Activated naive CD8-positive, alpha-beta T cell treated with anti-CD3 and anti-CD28 coated beads, Interleukin-2, amount 10 ng/mL, durations not matched to agents 7 days and 5 days (primary cell): Measurements from ENCODE around the gene TTC16. TPM values are rescaled to one million over a fixed set of nuclear protein-coding genes. Genes with fewer than 3 reads are reported as not detected.
A peak's percentile ranks its signal among the peaks of the same experiment; 100 is the strongest.

ENCODE experiments used
- ATAC-seq: fragments of 150-1000 bp; cut with Tn5 transposase; one replicate; pipeline ENCODE4 v1.10.0; 2021; ENCODE audit warnings: low read depth, moderate library complexity
- POLR2A ChIA-PET: fragments of 350-600 bp; sonication (Branson Sonifier 250); formaldehyde crosslinking; loops from one replicate; lab custom pipeline; 2021; ENCODE audit warnings: antibody characterized with exemption; lab: Charles Lee
- DNase-seq: peaks from one replicate; pipeline ENCODE4 v3.0.0; 2021
- H3K27ac Mint-ChIP-seq: one replicate; pipeline ENCODE4 v1.8.0; 2022; ENCODE audit warnings: mild to moderate bottlenecking, mixed read lengths
- H3K27me3 Mint-ChIP-seq: one replicate; pipeline ENCODE4 v1.8.0; 2022; ENCODE audit warnings: mild to moderate bottlenecking, moderate library complexity, mixed read lengths
- H3K36me3 Mint-ChIP-seq: one replicate; pipeline ENCODE4 v1.8.0; 2021; ENCODE audit warnings: mild to moderate bottlenecking, mixed read lengths
- H3K4me1 Mint-ChIP-seq: one replicate; pipeline ENCODE4 v1.8.0; 2021; ENCODE audit warnings: mixed read lengths
- H3K4me3 Mint-ChIP-seq: one replicate; pipeline ENCODE4 v1.8.0; 2022; ENCODE audit warnings: mild to moderate bottlenecking, moderate library complexity, mixed read lengths
- H3K9me3 Mint-ChIP-seq: one replicate; pipeline ENCODE4 v1.8.0; 2021; ENCODE audit warnings: mixed read lengths
- total RNA-seq, 2 experiments: library from RNA; stranded (reverse); gene quantifications; one replicate each; pipeline ENCODE4 v1.2.3, GENCODE V29; 2021

The TTC16 gene
- total RNA-seq, 2 experiments from 2014 or later: 4.4 to 5.3 TPM

DNA sequence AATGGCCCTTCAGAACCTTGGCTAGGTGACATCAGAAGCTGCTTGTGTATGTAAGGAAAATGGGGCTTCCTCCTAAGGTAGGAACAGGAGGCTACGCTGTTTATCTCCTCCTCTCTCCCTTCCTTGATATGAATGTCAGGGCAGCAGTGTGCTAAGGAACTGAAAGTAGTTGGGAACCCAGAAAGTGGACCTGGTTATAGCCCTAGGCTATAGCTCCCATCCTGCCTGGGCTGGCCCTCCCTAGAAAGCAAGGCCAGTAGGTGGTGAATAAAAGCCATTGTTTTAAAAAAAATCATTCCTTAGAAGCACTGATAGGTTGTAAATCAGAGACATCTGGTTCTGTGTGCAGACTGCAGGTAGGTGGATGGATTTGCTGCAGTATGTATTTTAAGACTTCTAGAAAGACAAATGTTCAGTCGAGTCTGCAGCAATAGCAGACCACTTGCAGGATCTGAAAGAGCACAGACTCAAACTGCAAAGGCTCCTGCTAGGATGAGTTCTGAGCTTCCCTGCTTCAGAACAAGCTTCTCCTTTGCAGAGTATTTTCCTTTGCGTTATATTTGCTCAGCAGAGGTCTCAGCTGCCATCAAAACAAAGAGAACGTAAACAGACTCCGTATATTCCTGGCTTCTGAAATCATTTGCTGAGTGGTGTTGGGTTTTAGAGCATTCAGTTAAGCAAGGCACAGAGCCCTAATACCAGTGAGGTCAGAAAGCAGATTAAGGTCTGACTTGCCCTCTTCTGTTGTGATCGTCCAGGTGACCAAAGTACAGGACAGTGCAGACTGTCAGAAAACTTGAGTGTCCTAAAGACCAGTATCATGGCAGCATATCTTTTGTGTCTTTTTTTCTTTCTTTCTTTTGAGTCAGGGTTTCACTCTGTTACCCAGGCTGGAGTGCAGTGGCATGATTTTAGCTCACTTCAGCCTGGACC, 29.2 kb upstream of the TTC16 start:
- no peaks in the 10 kb centered on the region for H3K36me3 Mint-ChIP-seq
- no peak overlapping the region for H3K4me3 Mint-ChIP-seq
- H3K27me3 Mint-ChIP-seq: peaks cover 2% of the 10 kb centered on the region
- no peaks in the 10 kb centered on the region for H3K4me1 Mint-ChIP-seq
- ATAC-seq (no peak), DNase-seq (no peak)
- H3K9me3 Mint-ChIP-seq: no peaks in the 10 kb centered on the region
- POLR2A ChIA-PET: no interaction called here
- no peak overlapping the region for H3K27ac Mint-ChIP-seq

DNA sequence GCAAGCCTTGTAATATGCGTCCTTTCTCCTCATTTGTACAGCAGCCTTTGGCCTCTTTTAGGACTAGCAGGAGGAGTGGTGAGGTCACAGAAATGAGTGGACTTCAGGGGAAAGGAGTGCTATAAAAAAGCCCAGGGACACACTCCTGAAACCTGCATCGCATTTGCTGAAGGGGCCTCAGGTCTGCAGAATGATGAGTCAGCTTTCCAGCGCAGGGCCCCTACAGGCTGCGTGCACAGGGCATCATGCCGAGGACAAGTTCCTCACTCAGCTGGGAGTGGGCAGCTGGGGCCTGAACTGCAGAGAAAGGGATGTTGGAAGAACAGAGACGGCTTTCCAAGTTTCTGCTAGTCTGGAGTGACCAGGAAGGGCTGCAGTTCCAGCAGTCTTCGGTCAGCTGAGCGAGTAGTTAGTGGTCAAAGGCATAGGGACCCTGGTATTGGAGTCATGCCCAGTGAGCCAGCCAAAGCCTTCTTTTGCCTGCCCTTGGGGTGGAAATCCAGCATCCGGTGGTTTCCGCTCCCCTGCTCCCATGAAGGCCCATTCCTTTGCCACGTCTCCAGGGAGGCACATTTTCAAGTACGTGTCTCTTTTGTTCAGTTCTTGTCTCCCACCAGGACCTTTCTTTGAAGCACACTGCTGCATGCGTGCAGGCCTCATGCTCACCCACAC, 26.4 kb upstream of the TTC16 start:
- Mint-ChIP-seq H3K4me1 (no peaks in the 10 kb centered on the region), H3K9me3 (no peaks in the 10 kb centered on the region), H3K27ac (no peak overlapping the region), H3K36me3 (no peaks in the 10 kb centered on the region), H3K27me3 (peaks cover 2% of the 10 kb centered on the region), H3K4me3 (no peak overlapping the region)
- POLR2A ChIA-PET: no interaction called here
- DNase-seq (no peak), ATAC-seq (no peak)

DNA sequence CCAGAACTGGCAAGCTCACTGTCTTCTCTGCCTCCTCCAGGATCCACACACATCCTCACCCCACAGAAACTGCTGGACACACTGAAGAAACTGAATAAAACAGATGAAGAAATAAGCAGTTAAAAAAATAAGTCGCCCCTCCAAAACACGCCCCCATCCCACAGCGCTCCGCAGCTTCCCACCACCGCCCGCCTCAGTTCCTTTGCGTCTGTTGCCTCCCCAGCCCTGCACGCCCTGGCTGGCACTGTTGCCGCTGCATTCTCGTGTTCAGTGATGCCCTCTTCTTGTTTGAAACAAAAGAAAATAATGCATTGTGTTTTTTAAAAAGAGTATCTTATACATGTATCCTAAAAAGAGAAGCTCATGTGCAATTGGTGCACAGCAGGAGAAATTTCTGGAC, 25.1 kb upstream of the TTC16 start:
- POLR2A ChIA-PET: no interaction called here

DNA sequence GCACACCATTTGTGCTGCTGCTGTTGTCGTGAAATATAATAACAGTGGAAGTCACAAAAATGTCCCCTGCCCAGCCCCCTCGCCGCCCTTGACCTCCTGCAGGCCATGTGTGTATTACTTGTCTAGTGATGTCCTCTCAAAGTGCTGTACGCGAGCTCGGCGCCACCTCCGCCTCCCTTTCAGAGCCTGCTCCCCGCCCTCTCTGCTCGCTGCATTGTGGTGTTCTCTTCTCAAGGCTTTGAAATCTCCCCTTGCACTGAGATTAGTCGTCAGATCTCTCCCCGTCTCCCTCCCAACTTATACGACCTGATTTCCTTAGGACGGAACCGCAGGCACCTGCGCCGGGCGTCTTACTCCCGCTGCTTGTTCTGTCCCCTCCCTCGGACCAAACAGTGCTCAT, 23.8 kb upstream of the TTC16 start:
- POLR2A ChIA-PET: interaction anchor here (0.7 kb wide), 1 partner anchor 225 kb away, joined by 4 read pairs; the partner anchor contains the start of gene ST6GALNAC4
- DNase-seq (no peak), ATAC-seq (no peak)
- no peaks in the 10 kb centered on the region for H3K4me1 Mint-ChIP-seq
- H3K4me3 Mint-ChIP-seq: no peak overlapping the region
- no peaks in the 10 kb centered on the region for H3K36me3 Mint-ChIP-seq
- no peaks in the 10 kb centered on the region for H3K9me3 Mint-ChIP-seq
- no peak overlapping the region for H3K27ac Mint-ChIP-seq
- H3K27me3 Mint-ChIP-seq: peaks cover 2% of the 10 kb centered on the region

More for the DNA sequence above, 25.1 kb upstream of the TTC16 start:
- ATAC-seq (no peak), DNase-seq (no peak)
- Mint-ChIP-seq H3K36me3 (no peaks in the 10 kb centered on the region), H3K4me1 (no peaks in the 10 kb centered on the region), H3K4me3 (no peak overlapping the region), H3K9me3 (no peaks in the 10 kb centered on the region), H3K27me3 (peaks cover 2% of the 10 kb centered on the region), H3K27ac (no peak overlapping the region)

DNA sequence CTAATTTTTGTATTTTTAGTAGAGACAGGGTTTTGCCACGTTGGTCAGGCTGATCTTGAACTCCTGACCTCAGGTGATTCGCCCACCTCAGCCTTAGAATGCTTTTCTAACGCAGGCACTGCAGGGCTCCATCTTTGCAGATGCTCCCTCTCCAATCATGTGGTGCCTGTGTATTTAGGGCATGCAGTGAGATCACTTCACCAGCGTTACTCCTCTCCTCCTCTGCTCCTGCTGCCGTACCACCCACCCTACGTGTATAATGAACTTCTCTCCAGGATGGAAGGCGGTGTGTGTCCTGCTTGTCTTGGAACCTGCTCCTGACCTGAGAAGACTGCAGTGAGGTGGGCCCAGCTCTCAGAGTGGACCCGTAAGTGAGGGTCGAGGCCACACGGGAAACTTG, 22.7 kb upstream of the TTC16 start:
- ATAC-seq (no peak), DNase-seq (no peak)
- Mint-ChIP-seq H3K9me3 (no peaks in the 10 kb centered on the region), H3K27me3 (peaks cover 2% of the 10 kb centered on the region), H3K4me1 (no peaks in the 10 kb centered on the region), H3K4me3 (no peak overlapping the region), H3K36me3 (no peaks in the 10 kb centered on the region), H3K27ac (no peak overlapping the region)
- POLR2A ChIA-PET: no interaction called here

DNA sequence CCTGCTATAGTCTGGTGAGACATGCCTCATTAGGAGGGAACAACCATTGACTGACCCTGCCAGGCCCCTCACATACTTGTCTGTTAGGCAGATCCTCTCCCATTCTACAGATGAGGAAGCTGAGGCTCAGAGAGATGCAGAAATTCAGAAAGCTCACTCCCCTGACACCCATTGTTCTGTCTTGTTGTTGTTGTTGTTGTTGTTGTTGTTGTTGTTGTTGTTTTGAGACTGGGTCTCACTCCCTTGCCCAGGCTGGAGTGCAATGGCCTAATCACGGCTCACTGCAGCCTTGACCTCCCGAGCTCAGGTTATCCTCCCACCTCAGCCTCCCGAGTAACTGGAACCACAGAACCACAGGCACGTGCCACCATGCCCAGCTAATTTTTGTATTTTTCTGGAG, 22.2 kb upstream of the TTC16 start:
- no peaks in the 10 kb centered on the region for H3K9me3 Mint-ChIP-seq
- no peak overlapping the region for H3K4me3 Mint-ChIP-seq
- ATAC-seq (no peak), DNase-seq (no peak)
- no peaks in the 10 kb centered on the region for H3K36me3 Mint-ChIP-seq
- H3K27me3 Mint-ChIP-seq: peaks cover 2% of the 10 kb centered on the region
- POLR2A ChIA-PET: no interaction called here
- no peaks in the 10 kb centered on the region for H3K4me1 Mint-ChIP-seq
- no peak overlapping the region for H3K27ac Mint-ChIP-seq

DNA sequence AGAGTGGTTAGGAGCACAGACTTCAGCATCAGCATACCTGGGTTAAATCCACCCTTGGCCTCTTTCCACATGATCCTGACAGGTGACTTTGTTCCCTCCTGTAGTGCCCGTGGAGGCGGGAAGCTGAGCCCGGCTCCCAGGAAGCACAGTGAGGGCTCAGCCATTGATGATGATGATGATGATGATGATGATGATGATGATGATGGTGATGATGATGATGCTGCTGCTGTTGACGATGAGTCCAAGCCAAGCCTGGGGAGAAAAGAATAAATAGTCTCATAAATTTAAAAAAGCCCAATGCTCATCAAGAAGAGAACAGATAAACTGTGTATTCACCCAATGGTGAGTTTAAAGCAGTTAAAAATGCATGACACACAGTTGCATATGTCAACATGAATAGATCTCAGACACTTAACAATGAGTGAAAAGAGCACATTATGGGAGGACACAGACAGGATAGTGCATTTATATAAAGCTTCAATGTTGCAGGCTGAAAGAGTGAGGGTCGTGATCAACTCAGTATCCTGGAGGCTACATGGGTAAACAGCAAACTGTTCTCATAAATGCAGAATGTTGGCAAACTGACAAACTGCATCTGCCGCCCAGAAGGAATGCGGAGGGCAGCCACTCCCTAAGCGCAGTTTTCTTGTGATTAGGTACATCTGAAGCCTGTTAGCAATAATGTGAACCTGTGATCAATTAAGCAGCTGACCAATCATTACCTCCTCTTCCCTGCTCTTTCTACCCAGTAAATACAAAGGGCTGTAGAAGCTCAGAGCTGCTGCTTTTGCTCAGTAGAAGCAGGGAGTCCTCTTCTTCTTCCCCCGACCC, 20.8 kb upstream of the TTC16 start:
- DNase-seq: no peak
- H3K4me1 Mint-ChIP-seq: peaks cover 8% of the 10 kb centered on the region
- no peak overlapping the region for H3K4me3 Mint-ChIP-seq
- no peak for ATAC-seq
- H3K27ac Mint-ChIP-seq: no peak overlapping the region
- no peaks in the 10 kb centered on the region for H3K36me3 Mint-ChIP-seq
- H3K9me3 Mint-ChIP-seq: no peaks in the 10 kb centered on the region
- H3K27me3 Mint-ChIP-seq: peaks cover 2% of the 10 kb centered on the region
- POLR2A ChIA-PET: no interaction called here

DNA sequence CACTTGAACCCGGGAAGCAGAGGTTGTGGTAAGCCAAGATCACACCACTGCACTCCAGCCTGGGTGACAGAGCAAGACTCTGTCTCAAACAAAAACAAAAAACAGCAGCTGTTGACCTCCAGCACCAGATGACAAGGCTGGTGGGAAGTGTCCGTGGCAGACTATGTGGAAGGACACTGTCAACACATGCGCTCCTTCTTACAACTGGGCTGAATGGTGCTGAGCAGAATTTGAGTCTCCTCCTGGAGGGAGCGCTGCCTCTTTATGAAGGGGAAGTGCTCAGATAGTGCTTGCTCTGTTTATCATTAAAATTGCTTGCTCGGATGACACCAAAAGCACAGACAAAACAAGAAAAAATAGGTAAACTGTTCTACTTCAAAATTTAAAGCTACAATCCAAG, 18.3 kb upstream of the TTC16 start:
- Mint-ChIP-seq H3K27me3 (no peaks in the 10 kb centered on the region), H3K4me1 (peaks cover 11% of the 10 kb centered on the region), H3K9me3 (no peaks in the 10 kb centered on the region), H3K4me3 (no peak overlapping the region), H3K36me3 (no peaks in the 10 kb centered on the region), H3K27ac (no peak overlapping the region)
- DNase-seq: no peak
- ATAC-seq: no peak
- POLR2A ChIA-PET: no interaction called here

DNA sequence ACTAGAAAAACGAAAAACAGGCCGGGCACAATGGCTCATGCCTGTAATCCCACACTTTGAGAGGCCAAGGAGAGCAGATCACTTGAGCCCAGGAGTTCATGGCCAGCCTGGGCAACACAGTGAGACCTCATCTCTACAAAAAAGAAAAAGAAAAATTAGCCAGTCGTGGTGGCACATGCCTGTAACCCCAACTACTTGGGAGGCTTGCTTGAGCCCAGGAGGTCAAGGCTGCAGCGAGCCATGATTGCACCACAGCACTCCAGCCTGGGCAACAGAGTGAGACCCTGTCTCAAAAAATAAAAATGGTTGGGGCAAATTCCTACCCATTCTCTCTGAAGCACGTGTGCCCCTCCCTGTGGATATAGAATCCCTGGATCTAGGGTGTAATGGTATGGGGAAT, 17.5 kb upstream of the TTC16 start:
- H3K9me3 Mint-ChIP-seq: no peaks in the 10 kb centered on the region
- H3K27ac Mint-ChIP-seq: no peak overlapping the region
- H3K4me3 Mint-ChIP-seq: peak overlapping the region; percentile 22
- DNase-seq: no peak
- H3K27me3 Mint-ChIP-seq: no peaks in the 10 kb centered on the region
- peaks cover 12% of the 10 kb centered on the region for H3K4me1 Mint-ChIP-seq
- ATAC-seq: no peak
- POLR2A ChIA-PET: no interaction called here
- H3K36me3 Mint-ChIP-seq: no peaks in the 10 kb centered on the region

DNA sequence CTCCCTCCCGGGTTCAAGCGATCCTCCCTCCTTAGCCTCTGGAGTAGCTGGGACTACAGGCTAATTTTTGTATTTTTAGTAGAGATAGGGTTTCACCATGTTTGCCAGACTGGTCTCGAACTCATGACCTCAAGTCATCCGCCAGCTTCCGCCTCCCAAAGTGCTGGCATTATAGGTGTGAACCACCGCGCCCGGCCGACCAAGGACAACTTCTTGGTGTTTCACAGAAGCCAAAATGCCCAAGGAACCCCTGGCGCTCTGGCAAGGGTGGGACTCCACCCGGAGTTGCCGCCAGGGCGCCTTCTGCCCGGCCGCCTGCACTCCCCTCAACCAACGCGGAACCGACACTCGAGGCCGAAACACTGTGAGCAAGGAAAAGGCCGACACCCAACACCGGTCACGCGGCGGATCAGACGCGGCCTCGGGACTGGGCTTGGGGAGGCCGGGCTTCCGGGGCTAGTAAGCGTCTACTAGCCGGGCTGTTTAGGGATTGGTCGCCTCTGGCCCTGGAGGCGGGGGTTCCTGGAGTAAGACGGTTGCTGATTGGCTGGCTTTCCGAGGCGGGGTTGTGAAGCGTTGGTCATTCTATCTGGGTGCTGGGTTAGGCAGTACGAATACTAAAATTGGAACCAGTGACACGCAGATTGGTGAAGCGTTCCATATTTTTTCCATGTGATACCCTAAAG, 16.8 kb upstream of the TTC16 start:
- Mint-ChIP-seq H3K4me1 (peaks cover 12% of the 10 kb centered on the region), H3K36me3 (no peaks in the 10 kb centered on the region), H3K9me3 (no peaks in the 10 kb centered on the region), H3K27me3 (no peaks in the 10 kb centered on the region), H3K27ac (peak overlapping the region; percentile 79), H3K4me3 (peak overlapping the region; percentile 82)
- POLR2A ChIA-PET: interaction anchor here (0.6 kb wide), 1 partner anchor 91 kb away, joined by 3 read pairs; no protein-coding TSS in a partner anchor
- DNase-seq (peak; percentile 85), ATAC-seq (peak; percentile 100)

DNA sequence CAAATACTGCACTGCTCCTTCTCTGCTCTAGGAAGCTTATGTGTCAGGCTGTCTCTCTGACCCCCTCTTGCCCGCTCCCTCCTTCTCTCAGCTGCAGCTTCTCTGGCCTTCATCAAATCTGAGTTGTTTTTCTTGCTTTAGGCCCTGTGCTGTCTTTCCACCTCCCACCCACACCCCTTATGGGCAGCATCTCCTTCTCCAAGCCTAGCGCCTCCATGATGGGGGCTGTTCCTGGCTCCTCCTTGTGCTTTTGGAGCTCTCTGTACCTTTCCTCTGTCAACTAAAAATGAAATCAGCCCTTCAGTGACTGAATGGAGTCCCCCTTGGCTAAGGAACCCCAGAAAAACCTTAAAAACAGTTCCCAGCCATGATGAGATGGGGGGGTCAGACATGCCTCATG, 15.7 kb upstream of the TTC16 start:
- POLR2A ChIA-PET: no interaction called here
- Mint-ChIP-seq H3K4me1 (peaks cover 12% of the 10 kb centered on the region), H3K36me3 (no peaks in the 10 kb centered on the region), H3K27me3 (no peaks in the 10 kb centered on the region), H3K4me3 (peak overlapping the region; percentile 82), H3K9me3 (no peaks in the 10 kb centered on the region), H3K27ac (peak overlapping the region; percentile 58)
- DNase-seq (no peak), ATAC-seq (no peak)

DNA sequence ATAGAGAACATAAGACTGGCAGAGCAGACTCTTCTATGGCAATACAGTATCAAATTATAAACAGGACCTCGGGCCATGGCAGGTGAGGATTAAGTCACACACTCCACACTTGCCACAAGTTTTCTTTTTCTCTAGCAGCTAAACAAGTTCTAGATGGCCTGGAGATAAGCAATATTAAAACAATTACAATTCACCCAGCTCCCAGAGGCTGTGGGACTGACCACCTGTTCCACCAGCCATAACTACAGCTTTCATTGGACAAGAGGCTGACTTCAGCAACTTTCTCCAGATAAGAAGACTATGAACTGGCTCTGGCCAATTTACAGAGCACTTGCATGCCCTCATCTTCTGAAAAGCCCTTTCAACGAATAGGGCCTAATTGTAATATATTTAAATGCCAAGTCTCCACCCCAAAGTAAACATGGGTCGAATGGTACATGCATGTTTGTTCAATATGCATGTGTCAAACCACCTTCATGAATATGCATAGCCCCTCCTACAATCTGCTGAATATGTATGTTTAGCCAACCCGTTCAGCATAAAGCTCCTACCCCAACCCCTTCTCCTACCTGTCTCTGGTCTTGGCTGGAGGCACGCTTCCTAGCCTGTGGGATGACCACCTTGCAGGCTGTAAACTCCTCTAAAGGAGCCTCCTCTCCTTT, 15.2 kb upstream of the TTC16 start:
- Mint-ChIP-seq H3K4me1 (peaks cover 12% of the 10 kb centered on the region), H3K27me3 (no peaks in the 10 kb centered on the region), H3K9me3 (no peaks in the 10 kb centered on the region), H3K4me3 (no peak overlapping the region), H3K27ac (no peak overlapping the region), H3K36me3 (no peaks in the 10 kb centered on the region)
- POLR2A ChIA-PET: interaction anchor here (0.6 kb wide), 1 partner anchor 17 kb away, joined by 3 read pairs; no protein-coding TSS in a partner anchor
- DNase-seq (no peak), ATAC-seq (no peak)
